Endothelial cell of umbilical vein (primary cell): ENCODE data around the gene VCX3A.
"Not testable (repeated sequence)": the region's sequence is repeated elsewhere in the genome, so short reads cannot be mapped to it uniquely, and the experiment has no call there.

Experiments used
- EZH2 ChIP-seq: IDR thresholded peaks from 2 replicates; pipeline ENCODE4 v1.6.1; 2012; ENCODE audit warnings: borderline replicate concordance, low read depth, mild to moderate bottlenecking, moderate library complexity, low read length, inconsistent platforms; ENCODE audit not compliant: severe bottlenecking
- JUN ChIP-seq: IDR thresholded peaks from 2 replicates; pipeline ENCODE4 v1.6.1; 2011; ENCODE audit warnings: borderline replicate concordance, low read depth; ENCODE audit not compliant: insufficient read length, insufficient read depth
- POLR2A ChIP-seq: IDR thresholded peaks from 2 replicates; pipeline ENCODE4 v1.6.1; 2012; ENCODE audit warnings: low read depth, mild to moderate bottlenecking, control low read depth, low read length
- POLR2AphosphoS5 ChIP-seq: IDR thresholded peaks from 2 replicates; pipeline ENCODE4 v1.6.1; 2012; ENCODE audit warnings: low read depth, mild to moderate bottlenecking, control low read depth, low read length, moderate library complexity; ENCODE audit not compliant: insufficient read depth
- TF ChIP-seq, protein P1 (sequence below), 2 donors: IDR thresholded peaks; 1 replicate in 1 of 2; 2 replicates in 1 of 2; pipeline ENCODE4 v1.5.1; 2011; ENCODE audit warnings: low read length in 2 of 2, mild to moderate bottlenecking in 2 of 2, moderate library complexity in 2 of 2, control low read depth in 1 of 2, inconsistent platforms in 1 of 2, low read depth in 1 of 2; ENCODE audit not compliant: insufficient read depth in 1 of 2; ENCODE audit errors: extremely low read depth in 1 of 2

DNA sequence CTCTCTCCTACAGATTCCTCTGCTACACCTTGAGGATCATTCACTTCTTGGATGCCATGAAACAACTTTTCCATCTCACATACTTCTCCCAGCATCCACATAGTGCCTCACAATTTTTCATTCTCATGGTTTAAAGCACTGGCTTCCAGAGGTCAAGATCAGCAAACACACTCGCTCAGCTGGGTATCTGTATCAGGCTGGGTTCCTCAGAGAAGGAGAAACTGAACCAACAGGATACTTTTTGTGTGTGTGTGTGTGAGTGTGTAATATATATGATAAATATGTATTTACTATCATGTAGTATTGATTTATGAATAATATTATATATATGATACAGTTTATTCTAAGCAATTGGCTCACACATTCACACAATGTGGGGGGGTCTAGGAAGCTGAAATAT is at the start of gene VCX3A:
- not testable (repeated sequence) for TF ChIP-seq POLR2A, POLR2AphosphoS5, EZH2, JUN
- TF ChIP-seq, protein P1, sequence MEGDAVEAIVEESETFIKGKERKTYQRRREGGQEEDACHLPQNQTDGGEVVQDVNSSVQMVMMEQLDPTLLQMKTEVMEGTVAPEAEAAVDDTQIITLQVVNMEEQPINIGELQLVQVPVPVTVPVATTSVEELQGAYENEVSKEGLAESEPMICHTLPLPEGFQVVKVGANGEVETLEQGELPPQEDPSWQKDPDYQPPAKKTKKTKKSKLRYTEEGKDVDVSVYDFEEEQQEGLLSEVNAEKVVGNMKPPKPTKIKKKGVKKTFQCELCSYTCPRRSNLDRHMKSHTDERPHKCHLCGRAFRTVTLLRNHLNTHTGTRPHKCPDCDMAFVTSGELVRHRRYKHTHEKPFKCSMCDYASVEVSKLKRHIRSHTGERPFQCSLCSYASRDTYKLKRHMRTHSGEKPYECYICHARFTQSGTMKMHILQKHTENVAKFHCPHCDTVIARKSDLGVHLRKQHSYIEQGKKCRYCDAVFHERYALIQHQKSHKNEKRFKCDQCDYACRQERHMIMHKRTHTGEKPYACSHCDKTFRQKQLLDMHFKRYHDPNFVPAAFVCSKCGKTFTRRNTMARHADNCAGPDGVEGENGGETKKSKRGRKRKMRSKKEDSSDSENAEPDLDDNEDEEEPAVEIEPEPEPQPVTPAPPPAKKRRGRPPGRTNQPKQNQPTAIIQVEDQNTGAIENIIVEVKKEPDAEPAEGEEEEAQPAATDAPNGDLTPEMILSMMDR (IDR thresholded peaks at IDR 0.05; ENCODE audit: extremely low read depth in 1 of 2, insufficient read depth in 1 of 2, low read depth in 1 of 2, low read length in 2 of 2), result not testable (repeated sequence)
